Upper lobe of left lung (tissue), 6 donors: ENCODE measurements around the gene GARS1. TPM values are rescaled to one million over a fixed set of nuclear protein-coding genes. Genes with fewer than 3 reads are reported as not detected.

Experiments
- ATAC-seq, 2 donors: fragments of 200-7000 bp; cut with Tn5 transposase; one replicate each; pipeline ENCODE4 v1.9.1; 2022; ENCODE audit warnings: mild to moderate bottlenecking in 2 of 2, moderate library complexity in 2 of 2; ENCODE audit not compliant: low FRiP score in 2 of 2
- DNase-seq, 2 donors: peaks; one replicate each; pipeline ENCODE4 v3.0.0-alpha.2; 2019 to 2020
- H3K27ac ChIP-seq, 4 donors: fragments of 200-600 bp; sonication (generic); one replicate each; pipeline ENCODE4 v1.5.1; 2016 to 2019
- H3K27me3 ChIP-seq, 4 donors: fragments of 200-600 bp; sonication (generic); one replicate each; pipeline ENCODE4 v1.5.1; 2017 to 2019
- H3K36me3 ChIP-seq, 4 donors: fragments of 200-600 bp; sonication (generic); one replicate each; pipeline ENCODE4 v1.5.1; 2016 to 2019
- H3K4me1 ChIP-seq, 4 donors: fragments of 200-600 bp; sonication (generic); one replicate each; pipeline ENCODE4 v1.5.1; 2018 to 2019
- H3K4me3 ChIP-seq, 4 donors: fragments of 200-600 bp; sonication (generic); one replicate each; pipeline ENCODE4 v1.5.1; 2017 to 2019; ENCODE audit warnings: mild to moderate bottlenecking in 2 of 4, moderate library complexity in 1 of 4
- H3K9me3 ChIP-seq, 4 donors: fragments of 200-600 bp; sonication (generic); one replicate each; pipeline ENCODE4 v1.5.1; 2018 to 2019
- CTCF ChIP-seq, 6 experiments: fragments of 450-650 bp in 4 of 6; fragments of 200-600 bp in 2 of 6; sonication (generic) in 2 of 6; IDR thresholded peaks; one replicate each; pipeline ENCODE4 v1.5.1; 2016 to 2019; ENCODE audit warnings: antibody characterized with exemption in 6 of 6
- EP300 ChIP-seq, 4 donors: sonication (generic); formaldehyde crosslinking; IDR thresholded peaks; one replicate each; pipeline ENCODE4 v1.5.1; 2017; ENCODE audit warnings: antibody characterized with exemption in 4 of 4, control low read depth in 2 of 4
- POLR2A ChIP-seq, 4 donors: fragments of 450-650 bp; IDR thresholded peaks; one replicate each; pipeline ENCODE4 v1.5.1; 2016 to 2017; ENCODE audit warnings: antibody characterized with exemption in 4 of 4, mild to moderate bottlenecking in 2 of 4
- POLR2AphosphoS5 ChIP-seq, 2 donors: sonication (generic); formaldehyde crosslinking; IDR thresholded peaks; one replicate each; pipeline ENCODE4 v1.5.1; 2017; ENCODE audit warnings: antibody characterized with exemption in 2 of 2
- WGBS, 2 donors: methylation state at CpG; one replicate each; pipeline ENCODE4 v1.1.5; 2017 to 2018; 5-methylcytosine and 5-hydroxymethylcytosine counted together
- total RNA-seq, 6 donors: library from RNA; depleted of rRNA in 4 of 6; stranded (reverse); fragments of >200 nt in 4 of 6; gene quantifications; one replicate each; pipeline versions ENCODE4 v1.1.0 to v1.2.1, GENCODE V29; 2016 to 2021
- donor health status: DM: no; HTN: no; CAD: no; lungs with moderate emphysema.
- donor health status: DM: no; HTN: yes; CAD: no; lungs with severe emphysema.

Gene GARS1
- total RNA-seq, 6 donors from 2014 or later = 59.5 to 107 (median 81.6) TPM

- H3K9me3 ChIP-seq = no peaks in the 10 kb centered on the region
- WGBS, 2 donors = 89 to 91% methylated on average over 13 of the region's 13 CpGs
- H3K27ac ChIP-seq = no peak overlapping the region
- DNase-seq (no peak), ATAC-seq (no peak)
- TF ChIP-seq POLR2AphosphoS5 (IDR thresholded peaks at IDR 0.05) (no peak), POLR2A (IDR thresholded peaks at IDR 0.05) (no peak), CTCF (IDR thresholded peaks at IDR 0.05) (no peak), EP300 (IDR thresholded peaks at IDR 0.05) (no peak)
- peaks cover 14 to 49% (median 33%) of the 10 kb centered on the region in 4 donors for H3K36me3 ChIP-seq
- peaks cover 10 to 28% (median 23%) of the 10 kb centered on the region in 4 donors for H3K4me1 ChIP-seq
- H3K4me3 ChIP-seq = no peak overlapping the region
- H3K27me3 ChIP-seq = no peaks in the 10 kb centered on the region
These were observed 3.6 kb downstream of the GARS1 start for GRCh38 chr7:30598121-30598876.

DNA sequence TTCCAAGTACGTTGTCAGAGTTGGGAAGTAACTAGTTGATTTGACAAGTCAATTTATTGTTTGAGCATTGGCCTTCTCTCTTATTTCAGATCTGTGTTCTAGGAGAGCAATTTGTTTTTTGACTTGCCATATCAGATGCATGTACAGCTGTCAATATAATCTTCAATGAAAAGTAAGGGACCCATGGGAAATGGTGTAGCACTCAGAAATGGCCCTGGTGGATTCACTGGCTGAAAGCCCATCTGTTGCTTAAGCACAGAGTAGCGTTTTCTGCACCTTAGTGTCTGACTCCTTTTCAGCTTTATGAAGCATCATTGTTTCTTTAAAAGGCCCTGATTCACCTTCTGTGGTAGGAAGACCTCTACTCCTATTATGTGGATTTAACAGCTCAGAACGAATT, 10.2 kb downstream of the GARS1 start:
- no peaks in the 10 kb centered on the region for H3K9me3 ChIP-seq
- TF ChIP-seq POLR2A (IDR thresholded peaks at IDR 0.05) = no peak
- TF ChIP-seq EP300 (IDR thresholded peaks at IDR 0.05) = no peak
- TF ChIP-seq POLR2AphosphoS5 (IDR thresholded peaks at IDR 0.05) = no peak
- TF ChIP-seq CTCF (IDR thresholded peaks at IDR 0.05) = no peak
- no peak overlapping the region for H3K4me3 ChIP-seq
- H3K36me3 ChIP-seq = peaks cover 20 to 100% (median 59%) of the 10 kb centered on the region in 4 donors
- DNase-seq (no peak), ATAC-seq (no peak)
- H3K4me1 ChIP-seq = no peaks in the 10 kb centered on the region
- H3K27me3 ChIP-seq = no peaks in the 10 kb centered on the region
- H3K27ac ChIP-seq = no peak overlapping the region
- WGBS, 2 donors = 87 to 90% methylated on average over 3 of the region's 3 CpGs

- H3K27me3 ChIP-seq = no peaks in the 10 kb centered on the region
- WGBS, 2 donors = 96 to 100% methylated on average over 3 of the region's 3 CpGs
- peaks cover 12 to 100% (median 51%) of the 10 kb centered on the region in 4 donors for H3K36me3 ChIP-seq
- H3K27ac ChIP-seq = no peak overlapping the region
- no peak overlapping the region for H3K4me3 ChIP-seq
- DNase-seq = no peak
- H3K4me1 ChIP-seq = no peaks in the 10 kb centered on the region
- TF ChIP-seq POLR2AphosphoS5 (IDR thresholded peaks at IDR 0.05) = no peak
- TF ChIP-seq CTCF (IDR thresholded peaks at IDR 0.05) = no peak
- no peak for TF ChIP-seq EP300 (IDR thresholded peaks at IDR 0.05)
- no peak for TF ChIP-seq POLR2A (IDR thresholded peaks at IDR 0.05)
- ATAC-seq = no peak
- no peaks in the 10 kb centered on the region for H3K9me3 ChIP-seq
These were observed 11.2 kb downstream of the GARS1 start for GRCh38 chr7:30605832-30606231.

GRCh38 chr7:30612658-30613265, 18.1 kb downstream of the GARS1 start:
- no peak for ATAC-seq

More at GRCh38 chr7:30612658-30613265, 18.1 kb downstream of the GARS1 start:
- 85 to 91% methylated on average over 6 of the region's 6 CpGs for WGBS, 2 donors
- no peak for DNase-seq
- no peaks in the 10 kb centered on the region for H3K4me1 ChIP-seq
- TF ChIP-seq CTCF (IDR thresholded peaks at IDR 0.05) (no peak), POLR2AphosphoS5 (IDR thresholded peaks at IDR 0.05) (no peak), EP300 (IDR thresholded peaks at IDR 0.05) (no peak), POLR2A (IDR thresholded peaks at IDR 0.05) (no peak)
- no peaks in the 10 kb centered on the region for H3K27me3 ChIP-seq
- peaks cover 0 to 92% (median 35%) of the 10 kb centered on the region in 4 donors for H3K36me3 ChIP-seq
- no peak overlapping the region for H3K27ac ChIP-seq
- H3K4me3 ChIP-seq = no peak overlapping the region
- no peaks in the 10 kb centered on the region for H3K9me3 ChIP-seq
